IMR-90 (cell line): ENCODE data around the gene SLBP. TPM values are rescaled to one million over a fixed set of nuclear protein-coding genes. Genes with fewer than 3 reads are reported as not detected.

Source experiments
- ATAC-seq: fragments of 200-7000 bp; cut with Tn5 transposase; 2 replicates; pipeline ENCODE4 v1.9.1; 2020; ENCODE audit warnings: low read depth, mild to moderate bottlenecking, moderate library complexity
- BruUV-seq: library from RNA; stranded (reverse); fragments of 400-500 nt; replicated peaks from 2 replicates; lab custom pipeline; 2021; lab: Mats Ljungman, UMichigan
- CTCF ChIA-PET: fragments of 300-600 bp; formaldehyde crosslinking; extraction: SDS; loops from one replicate; lab custom pipeline; 2021; ENCODE audit warnings: antibody characterized with exemption; lab: Yijun Ruan, JAX
- POLR2A ChIA-PET: fragments of 300-600 bp; sonication (Branson Sonifier 250); formaldehyde crosslinking; loops from one replicate; lab custom pipeline; 2022; ENCODE audit warnings: antibody characterized with exemption; ENCODE audit not compliant: unreplicated experiment; lab: Charles Lee
- DNase-seq: peaks from one replicate; pipeline ENCODE4 v3.0.0; 2013
- H2AFZ ChIP-seq: replicated peaks from 2 replicates; pipeline ENCODE3; 2013; ENCODE audit warnings: low read length, mild to moderate bottlenecking; ENCODE audit not compliant: poor library complexity
- H2AK5ac ChIP-seq: 2 replicates; pipeline ENCODE4 v1.6.1; 2013; ENCODE audit warnings: low read depth, low read length, inconsistent platforms
- H2AK9ac ChIP-seq: replicated peaks from 2 replicates; pipeline ENCODE3; 2013; ENCODE audit warnings: mild to moderate bottlenecking, low read depth, low read length, moderate library complexity; ENCODE audit not compliant: poor library complexity
- H2BK120ac ChIP-seq: 2 replicates; pipeline ENCODE4 v1.6.1; 2013; ENCODE audit warnings: low read depth, low read length, inconsistent platforms
- H2BK15ac ChIP-seq: 3 replicates; pipeline ENCODE4 v1.6.1; 2013; ENCODE audit warnings: low read depth, low read length, inconsistent platforms
- H2BK20ac ChIP-seq: 2 replicates; pipeline ENCODE4 v1.6.1; 2013; ENCODE audit warnings: low read depth, mild to moderate bottlenecking, inconsistent platforms, low read length, moderate library complexity
- H2BK5ac ChIP-seq: 2 replicates; pipeline ENCODE4 v1.6.1; 2013; ENCODE audit warnings: mild to moderate bottlenecking, low read depth, low read length, inconsistent platforms; ENCODE audit not compliant: poor library complexity, severe bottlenecking
- H3K14ac ChIP-seq: replicated peaks from 2 replicates; pipeline ENCODE4 v1.6.1; 2013; ENCODE audit warnings: low read depth, low read length, inconsistent platforms
- H3K18ac ChIP-seq: 2 replicates; pipeline ENCODE4 v1.6.1; 2013; ENCODE audit warnings: low read depth, low read length, control low read depth
- H3K23ac ChIP-seq: 2 replicates; pipeline ENCODE4 v1.6.1; 2013; ENCODE audit warnings: low read depth, low read length, inconsistent platforms
- H3K27ac ChIP-seq: 2 replicates; pipeline ENCODE4 v1.5.1; 2013; ENCODE audit warnings: mild to moderate bottlenecking, control low read depth, low read length; ENCODE audit not compliant: insufficient read depth
- H3K27me3 ChIP-seq: 2 replicates; pipeline ENCODE4 v1.6.1; 2013; ENCODE audit warnings: low read length; ENCODE audit not compliant: control insufficient read depth, insufficient read depth
- H3K36me3 ChIP-seq: 2 replicates; pipeline ENCODE4 v1.6.1; 2013; ENCODE audit warnings: low read length, mixed read lengths; ENCODE audit not compliant: control insufficient read depth, insufficient read depth
- H3K4ac ChIP-seq: 2 replicates; pipeline ENCODE4 v1.6.1; 2013; ENCODE audit warnings: low read depth, low read length, inconsistent platforms
- H3K4me1 ChIP-seq: 2 replicates; pipeline ENCODE4 v1.6.1; 2013; ENCODE audit warnings: low read length, mixed read lengths; ENCODE audit not compliant: control insufficient read depth, insufficient read depth
- H3K4me2 ChIP-seq: 2 replicates; pipeline ENCODE4 v1.6.1; 2013; ENCODE audit warnings: low read depth, mild to moderate bottlenecking, control low read depth, low read length, moderate library complexity
- H3K4me3 ChIP-seq: 2 replicates; pipeline ENCODE4 v1.5.1; 2013; ENCODE audit warnings: low read depth, mild to moderate bottlenecking, control low read depth, low read length, moderate library complexity; ENCODE audit not compliant: insufficient read depth
- H3K56ac ChIP-seq: 2 replicates; pipeline ENCODE4 v1.6.1; 2013; ENCODE audit warnings: low read length, inconsistent platforms; ENCODE audit not compliant: insufficient read depth; ENCODE audit errors: extremely low read depth
- H3K79me1 ChIP-seq, 2 experiments: 2 replicates each; pipeline ENCODE4 v1.6.1; 2013; ENCODE audit warnings: low read length in 2 of 2, inconsistent platforms in 1 of 2, low read depth in 1 of 2
- H3K9ac ChIP-seq: 2 replicates; pipeline ENCODE4 v1.6.1; 2013; ENCODE audit warnings: low read depth, low read length, control low read depth
- H3K9me1 ChIP-seq: 2 replicates; pipeline ENCODE4 v1.6.1; 2013; ENCODE audit warnings: low read length, inconsistent platforms; ENCODE audit not compliant: insufficient read depth
- H3K9me3 ChIP-seq: 2 replicates; pipeline ENCODE4 v1.6.1; 2013; ENCODE audit warnings: low read length; ENCODE audit not compliant: control insufficient read depth, insufficient read depth
- H4K20me1 ChIP-seq: 2 replicates; pipeline ENCODE4 v1.6.1; 2013; ENCODE audit warnings: low read length, inconsistent platforms; ENCODE audit not compliant: insufficient read depth
- H4K5ac ChIP-seq: 2 replicates; pipeline ENCODE4 v1.6.1; 2013; ENCODE audit warnings: mild to moderate bottlenecking, low read depth, low read length, control low read depth
- H4K8ac ChIP-seq, 2 experiments: 2 replicates each; pipeline ENCODE4 v1.6.1; 2013; ENCODE audit warnings: low read depth in 2 of 2, low read length in 2 of 2, control low read depth in 1 of 2, inconsistent platforms in 1 of 2
- H4K91ac ChIP-seq: 2 replicates; pipeline ENCODE4 v1.6.1; 2013; ENCODE audit warnings: low read depth, low read length, inconsistent platforms; ENCODE audit not compliant: insufficient read depth
- SMC3 ChIP-seq: fragments of 150-350 bp; IDR thresholded peaks from 2 replicates; pipeline ENCODE4 v1.6.1; 2016; ENCODE audit warnings: low read depth, mild to moderate bottlenecking, antibody characterized with exemption, low read length, moderate library complexity
- WGBS, 2 experiments: methylation state at CpG; one replicate each; pipeline versions ENCODE4 v1.1.5 to v1.1.7; 2013; ENCODE audit warnings: missing lambda C conversion rate in 2 of 2; ENCODE audit not compliant: insufficient read length in 1 of 2; ENCODE audit errors: extremely low coverage in 2 of 2; 5-methylcytosine and 5-hydroxymethylcytosine counted together
- dilution Hi-C: fragments of 300-500 bp; cut with HindIII; formaldehyde crosslinking; loops from one replicate; pipeline ENCODE4 v1.14.3; 2018; ENCODE audit warnings: low sequenced_read_pairs; ENCODE audit not compliant: unreplicated experiment
- in situ Hi-C: fragments of 300-500 bp; cut with MboI; formaldehyde crosslinking; loops from 3 replicates; pipeline ENCODE4 v1.14.3; 2019; ENCODE audit warnings: low sequenced_read_pairs, inconsistent platforms, mixed read lengths
- intact Hi-C: fragments of 100-400 bp; cut with micrococcal nuclease; formaldehyde crosslinking; loops from 2 replicates; pipeline ENCODE4 v1.10.0; 2022
- polyA plus RNA-seq, 3 experiments: library from polyadenylated mRNA; depleted of rRNA; stranded (reverse); fragments of >200 nt; gene quantifications; 2 replicates each; pipeline ENCODE4 v1.2.3, GENCODE V29; 2012; ENCODE audit warnings: low replicate concordance in 1 of 3
- total RNA-seq: library from RNA; depleted of rRNA; stranded (reverse); fragments of >200 nt; gene quantifications from 2 replicates; pipeline ENCODE4 v1.2.3, GENCODE V29; 2012

The SLBP gene
- total and polyA plus RNA-seq, 2 of the 4 experiments (the other 2 are of a cell fraction) = 64.9 to 66.1 TPM

DNA sequence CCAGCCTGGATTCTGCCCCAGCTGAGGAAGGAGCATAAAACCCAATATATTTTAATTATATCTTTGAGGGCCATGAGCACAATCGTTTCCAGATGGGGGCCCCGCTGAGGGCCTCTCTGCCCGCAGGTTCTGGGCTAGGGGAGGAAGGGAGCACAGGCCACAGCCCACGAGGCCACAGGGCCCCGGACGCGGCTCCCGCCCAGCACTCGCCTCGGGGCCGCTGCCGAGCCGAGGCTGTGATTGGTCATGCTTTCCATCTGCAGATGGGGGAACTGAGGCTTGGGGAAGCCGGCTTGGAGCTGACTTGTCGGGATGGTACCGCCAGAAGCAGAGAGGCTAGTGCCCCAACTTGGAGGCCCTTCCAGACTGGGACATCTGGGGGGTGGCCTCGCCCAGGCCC is 43.2 kb upstream of the SLBP start:
- no peak overlapping the region for H3K4me3 ChIP-seq
- no peaks in the 10 kb centered on the region for H3K9me3 ChIP-seq
- no peak overlapping the region for H2BK15ac ChIP-seq
- dilution Hi-C loops (no loop called here), in situ Hi-C loops (no loop called here), intact Hi-C loops (no loop called here)
- POLR2A ChIA-PET = no interaction called here
- no peak overlapping the region for H2BK5ac ChIP-seq
- no peak overlapping the region for H2AK9ac ChIP-seq
- no peak overlapping the region for H3K9ac ChIP-seq
- H2AFZ ChIP-seq = no peak overlapping the region
- no peak overlapping the region for H2BK120ac ChIP-seq
- no peaks in the 10 kb centered on the region; the same call in 1 of the 2 replicates for H3K27me3 ChIP-seq
- H4K91ac ChIP-seq = no peak overlapping the region
- no peaks in the 10 kb centered on the region for H3K4me1 ChIP-seq
- no peak overlapping the region for H3K56ac ChIP-seq
- no peak overlapping the region for H2BK20ac ChIP-seq
- H3K18ac ChIP-seq = no peak overlapping the region
- ATAC-seq (no peak), DNase-seq (no peak)
- BruUV-seq = no TSS peak
- CTCF ChIA-PET = no interaction called here
- no peak overlapping the region for H3K14ac ChIP-seq
- TF ChIP-seq SMC3 = no peak
- no peak overlapping the region for H3K27ac ChIP-seq
- H4K20me1 ChIP-seq = no peaks in the 10 kb centered on the region
- no peak overlapping the region for H3K23ac ChIP-seq
- H3K4ac ChIP-seq = no peak overlapping the region
- H3K36me3 ChIP-seq = no peaks in the 10 kb centered on the region
- H3K9me1 ChIP-seq = no peaks in the 10 kb centered on the region
- no peak overlapping the region for H3K4me2 ChIP-seq
- no peak overlapping the region for H2AK5ac ChIP-seq
- WGBS, 2 experiments = 73% methylated on average over 3 of the region's 17 CpGs; no CpG with 5 or more reads in 1 of the 2 experiments
- no peaks in the 10 kb centered on the region for H3K79me1 ChIP-seq
- no peak overlapping the region for H4K8ac ChIP-seq
- no peak overlapping the region for H4K5ac ChIP-seq
